ENCODE data around the gene CLCN7.

- TF ChIP-seq CTCF (IDR thresholded peaks at IDR 0.05; ENCODE audit: low read depth, low read length) (no peak), EZH2phosphoT487 (IDR thresholded peaks at IDR 0.05; ENCODE audit: low read depth) (no peak)
Observed at GRCh38 chr16:1499756-1500464, 25.1 kb upstream of the CLCN7 start.

All from OCI-LY3 (cell line).